Mononuclear cell (primary cell): ENCODE data around the gene GUCY2D. TPM values are rescaled to one million over a fixed set of nuclear protein-coding genes. Genes with fewer than 3 reads are reported as not detected.
A peak's percentile ranks its signal among the peaks of the same experiment; 100 is the strongest.

Source experiments
- H3K27me3 ChIP-seq: 2 replicates; pipeline ENCODE4 v1.6.0; 2011; ENCODE audit warnings: low read length, control low read depth; ENCODE audit not compliant: insufficient read depth
- H3K4me1 ChIP-seq: 2 replicates; pipeline ENCODE4 v1.5.1; 2011; ENCODE audit warnings: mild to moderate bottlenecking, low read length, control low read depth; ENCODE audit not compliant: insufficient read depth
- H3K4me3 ChIP-seq: 2 replicates; pipeline ENCODE4 v1.5.1; 2011; ENCODE audit warnings: mild to moderate bottlenecking, low read length, moderate library complexity
- H3K9me3 ChIP-seq: 2 replicates; pipeline ENCODE4 v1.5.1; 2011; ENCODE audit warnings: low read depth, mild to moderate bottlenecking, control low read depth, low read length
- total RNA-seq: library from RNA; depleted of rRNA; stranded (reverse); fragments of >200 nt; gene quantifications from one replicate; pipeline ENCODE4 v1.2.3, GENCODE V29; 2012

The GUCY2D gene
- total RNA-seq, 1 donor = 0.10 TPM

- Histone ChIP-seq H3K4me1 (peaks cover 15% of the 10 kb centered on the region), H3K9me3 (no peaks in the 10 kb centered on the region), H3K4me3 (no peak overlapping the region), H3K27me3 (peaks cover 15% of the 10 kb centered on the region)
These were observed 3.7 kb downstream of the GUCY2D start for GRCh38 chr17:8005967-8006730.

- Histone ChIP-seq H3K27me3 (peaks cover 10% of the 10 kb centered on the region), H3K4me3 (no peak overlapping the region), H3K4me1 (peaks cover 11% of the 10 kb centered on the region), H3K9me3 (no peaks in the 10 kb centered on the region)
These were observed 4.6 kb downstream of the GUCY2D start for GRCh38 chr17:8006836-8007680.

DNA sequence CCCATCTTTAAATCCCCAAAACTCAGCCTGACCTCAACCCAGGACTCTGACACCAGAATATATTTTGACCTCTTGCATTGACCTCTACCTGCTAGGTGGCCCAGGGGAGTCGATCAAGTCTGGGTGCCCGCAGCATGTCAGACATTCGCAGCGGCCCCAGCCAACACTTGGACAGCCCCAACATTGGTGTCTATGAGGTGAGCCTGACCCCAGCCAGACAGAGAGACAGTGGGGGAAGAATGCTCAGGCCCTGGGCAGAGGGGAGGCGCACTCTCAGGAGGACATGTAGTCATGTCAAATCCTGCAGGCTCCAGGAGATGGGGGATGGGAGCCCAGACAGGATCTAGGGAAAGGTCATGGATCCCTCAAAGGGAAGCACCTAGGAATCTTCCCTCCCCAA is 5.4 kb downstream of the GUCY2D start:
- Histone ChIP-seq H3K4me1 (peaks cover 3% of the 10 kb centered on the region), H3K9me3 (no peaks in the 10 kb centered on the region), H3K4me3 (no peak overlapping the region), H3K27me3 (peaks cover 8% of the 10 kb centered on the region)

DNA sequence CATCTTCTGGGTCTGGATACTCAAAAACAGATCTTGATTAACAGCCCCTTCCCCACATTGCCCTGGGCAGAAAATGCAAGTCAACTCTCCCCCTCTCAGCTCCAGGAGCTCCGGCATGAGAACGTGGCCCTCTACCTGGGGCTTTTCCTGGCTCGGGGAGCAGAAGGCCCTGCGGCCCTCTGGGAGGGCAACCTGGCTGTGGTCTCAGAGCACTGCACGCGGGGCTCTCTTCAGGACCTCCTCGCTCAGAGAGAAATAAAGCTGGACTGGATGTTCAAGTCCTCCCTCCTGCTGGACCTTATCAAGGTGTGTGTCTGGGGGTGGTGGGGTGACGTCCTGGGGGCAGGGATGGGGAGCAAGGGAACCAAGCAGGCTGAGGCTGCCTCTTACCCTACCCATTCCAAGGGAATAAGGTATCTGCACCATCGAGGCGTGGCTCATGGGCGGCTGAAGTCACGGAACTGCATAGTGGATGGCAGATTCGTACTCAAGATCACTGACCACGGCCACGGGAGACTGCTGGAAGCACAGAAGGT is 9.7 kb downstream of the GUCY2D start:
- Histone ChIP-seq H3K4me1 (peaks cover 25% of the 10 kb centered on the region), H3K9me3 (no peaks in the 10 kb centered on the region), H3K27me3 (no peaks in the 10 kb centered on the region), H3K4me3 (no peak overlapping the region)

- Histone ChIP-seq H3K4me3 (no peak overlapping the region), H3K27me3 (no peaks in the 10 kb centered on the region), H3K9me3 (no peaks in the 10 kb centered on the region), H3K4me1 (peaks cover 35% of the 10 kb centered on the region)
These were observed 10.7 kb downstream of the GUCY2D start for GRCh38 chr17:8012996-8013640.

GRCh38 chr17:8013731-8014557 is 11.5 kb downstream of the GUCY2D start:
- Histone ChIP-seq H3K9me3 (no peaks in the 10 kb centered on the region), H3K4me3 (no peak overlapping the region), H3K4me1 (peaks cover 43% of the 10 kb centered on the region), H3K27me3 (no peaks in the 10 kb centered on the region)

- Histone ChIP-seq H3K4me1 (peaks cover 49% of the 10 kb centered on the region), H3K4me3 (no peak overlapping the region), H3K27me3 (no peaks in the 10 kb centered on the region), H3K9me3 (no peaks in the 10 kb centered on the region)
These were observed 12.1 kb downstream of the GUCY2D start for GRCh38 chr17:8014558-8014850.

GRCh38 chr17:8015236-8015956 is 13.0 kb downstream of the GUCY2D start:
- H3K9me3 ChIP-seq = no peaks in the 10 kb centered on the region
- H3K4me1 ChIP-seq = peaks cover 58% of the 10 kb centered on the region
- H3K27me3 ChIP-seq = no peaks in the 10 kb centered on the region
- no peak overlapping the region for H3K4me3 ChIP-seq

DNA sequence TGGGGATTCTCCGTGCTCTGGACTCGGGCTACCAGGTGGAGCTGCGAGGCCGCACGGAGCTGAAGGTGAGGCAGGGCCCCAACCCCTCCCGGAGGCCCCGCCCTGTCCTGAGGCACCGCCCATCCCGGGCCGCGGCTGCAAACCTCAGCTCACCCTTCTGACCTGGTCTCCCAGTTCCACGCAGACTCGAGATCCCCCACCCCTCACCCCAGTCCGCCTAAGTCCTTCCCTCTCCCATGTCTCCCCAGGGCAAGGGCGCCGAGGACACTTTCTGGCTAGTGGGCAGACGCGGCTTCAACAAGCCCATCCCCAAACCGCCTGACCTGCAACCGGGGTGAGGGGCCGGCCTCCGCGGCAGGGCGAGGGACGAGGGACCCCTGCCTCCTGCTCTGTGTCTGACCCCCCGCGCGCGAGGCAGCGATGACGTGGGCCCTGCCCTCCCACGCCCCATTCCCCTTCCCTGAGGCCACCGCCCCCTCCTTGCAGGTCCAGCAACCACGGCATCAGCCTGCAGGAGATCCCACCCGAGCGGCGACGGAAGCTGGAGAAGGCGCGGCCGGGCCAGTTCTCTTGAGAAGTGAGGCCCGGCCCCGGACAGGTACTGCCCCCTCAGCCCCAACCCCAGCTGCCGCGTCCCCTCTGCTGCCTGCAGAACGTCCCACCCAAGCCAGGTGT is 13.7 kb downstream of the GUCY2D start:
- Histone ChIP-seq H3K4me1 (peaks cover 65% of the 10 kb centered on the region), H3K27me3 (no peaks in the 10 kb centered on the region), H3K4me3 (peak overlapping the region; percentile 34), H3K9me3 (no peaks in the 10 kb centered on the region)

GRCh38 chr17:8016632-8017424 is 14.4 kb downstream of the GUCY2D start:
- Histone ChIP-seq H3K9me3 (no peaks in the 10 kb centered on the region), H3K4me1 (peaks cover 66% of the 10 kb centered on the region), H3K27me3 (no peaks in the 10 kb centered on the region), H3K4me3 (peak overlapping the region; percentile 34)

- no peak overlapping the region for H3K4me3 ChIP-seq
- peaks cover 72% of the 10 kb centered on the region for H3K4me1 ChIP-seq
- no peaks in the 10 kb centered on the region for H3K9me3 ChIP-seq
- no peaks in the 10 kb centered on the region for H3K27me3 ChIP-seq
These were observed 16.0 kb downstream of the GUCY2D start for GRCh38 chr17:8018436-8018835.

GRCh38 chr17:8019166-8019565 is 16.8 kb downstream of the GUCY2D start:
- H3K27me3 ChIP-seq = no peaks in the 10 kb centered on the region
- H3K4me3 ChIP-seq = no peak overlapping the region
- H3K4me1 ChIP-seq = peaks cover 70% of the 10 kb centered on the region

More at GRCh38 chr17:8019166-8019565, 16.8 kb downstream of the GUCY2D start:
- no peaks in the 10 kb centered on the region for H3K9me3 ChIP-seq
